Measurements from ENCODE around the gene IL4. TPM values are rescaled to one million over a fixed set of nuclear protein-coding genes. Genes with fewer than 3 reads are reported as not detected.

Gene IL4
- total RNA-seq, 1 donor from 2014 or later, result not detected

DNA sequence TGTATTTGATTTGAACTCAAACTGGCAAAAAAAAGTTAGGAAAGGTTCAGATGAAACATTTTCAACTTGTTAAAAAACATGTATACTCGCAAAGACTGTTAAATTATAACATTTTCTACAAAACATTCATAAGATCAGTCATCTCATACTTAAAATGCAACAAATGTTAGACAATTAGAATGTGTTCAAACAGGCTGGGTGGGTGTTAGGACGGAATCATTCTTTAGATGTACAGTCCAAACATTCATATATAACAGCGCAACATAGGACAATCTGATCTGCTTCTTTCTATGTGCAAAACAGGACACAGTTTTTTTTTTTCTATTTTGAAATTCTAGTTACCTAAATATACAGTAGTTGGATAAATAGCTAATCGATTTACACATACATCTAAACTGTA is 22.2 kb downstream of the IL4 start:
- intact Hi-C loops (cut with DNase I), result no loop called here
- no peak for DNase-seq (ENCODE audit: low spot score in 2 of 2)
- Histone ChIP-seq H3K4me3 (no peak overlapping the region), H3K9me3 (no peaks in the 10 kb centered on the region), H3K27ac (no peak overlapping the region), H3K36me3 (peaks cover 6 to 29% of the 10 kb centered on the region in 2 donors), H3K4me1 (no peaks in the 10 kb centered on the region), H3K27me3 (no peaks in the 10 kb centered on the region)
- TF ChIP-seq, protein P1, sequence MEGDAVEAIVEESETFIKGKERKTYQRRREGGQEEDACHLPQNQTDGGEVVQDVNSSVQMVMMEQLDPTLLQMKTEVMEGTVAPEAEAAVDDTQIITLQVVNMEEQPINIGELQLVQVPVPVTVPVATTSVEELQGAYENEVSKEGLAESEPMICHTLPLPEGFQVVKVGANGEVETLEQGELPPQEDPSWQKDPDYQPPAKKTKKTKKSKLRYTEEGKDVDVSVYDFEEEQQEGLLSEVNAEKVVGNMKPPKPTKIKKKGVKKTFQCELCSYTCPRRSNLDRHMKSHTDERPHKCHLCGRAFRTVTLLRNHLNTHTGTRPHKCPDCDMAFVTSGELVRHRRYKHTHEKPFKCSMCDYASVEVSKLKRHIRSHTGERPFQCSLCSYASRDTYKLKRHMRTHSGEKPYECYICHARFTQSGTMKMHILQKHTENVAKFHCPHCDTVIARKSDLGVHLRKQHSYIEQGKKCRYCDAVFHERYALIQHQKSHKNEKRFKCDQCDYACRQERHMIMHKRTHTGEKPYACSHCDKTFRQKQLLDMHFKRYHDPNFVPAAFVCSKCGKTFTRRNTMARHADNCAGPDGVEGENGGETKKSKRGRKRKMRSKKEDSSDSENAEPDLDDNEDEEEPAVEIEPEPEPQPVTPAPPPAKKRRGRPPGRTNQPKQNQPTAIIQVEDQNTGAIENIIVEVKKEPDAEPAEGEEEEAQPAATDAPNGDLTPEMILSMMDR (IDR thresholded peaks at IDR 0.05), result no peak

DNA sequence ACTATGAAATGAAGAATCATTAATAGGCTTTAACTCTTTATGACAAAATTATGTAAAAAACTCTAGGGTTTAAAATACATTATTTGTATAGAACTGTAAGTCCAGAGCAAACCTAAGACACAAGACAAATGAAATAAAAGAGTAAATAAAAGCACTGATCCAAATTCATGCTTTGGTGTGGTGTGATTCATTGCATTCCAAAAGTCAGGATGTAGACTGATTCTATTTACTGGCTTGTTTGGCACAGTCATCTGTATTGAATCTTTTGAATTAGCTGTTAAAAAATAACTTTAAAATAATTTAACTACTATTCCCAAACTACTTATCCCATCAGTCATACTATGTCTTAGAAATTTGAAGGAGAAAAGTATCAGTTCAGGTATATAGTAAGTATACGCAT is 31.1 kb downstream of the IL4 start:
- H3K9me3 ChIP-seq, result no peaks in the 10 kb centered on the region
- H3K27ac ChIP-seq, result no peak overlapping the region
- DNase-seq (ENCODE audit: low spot score in 2 of 2), result no peak
- H3K4me1 ChIP-seq, result no peaks in the 10 kb centered on the region
- intact Hi-C loops (cut with DNase I), result no loop called here
- no peak overlapping the region for H3K4me3 ChIP-seq
- peaks cover 9 to 27% of the 10 kb centered on the region in 2 donors for H3K36me3 ChIP-seq
- TF ChIP-seq, protein P1 (IDR thresholded peaks at IDR 0.05), result no peak
- H3K27me3 ChIP-seq, result no peaks in the 10 kb centered on the region

DNA sequence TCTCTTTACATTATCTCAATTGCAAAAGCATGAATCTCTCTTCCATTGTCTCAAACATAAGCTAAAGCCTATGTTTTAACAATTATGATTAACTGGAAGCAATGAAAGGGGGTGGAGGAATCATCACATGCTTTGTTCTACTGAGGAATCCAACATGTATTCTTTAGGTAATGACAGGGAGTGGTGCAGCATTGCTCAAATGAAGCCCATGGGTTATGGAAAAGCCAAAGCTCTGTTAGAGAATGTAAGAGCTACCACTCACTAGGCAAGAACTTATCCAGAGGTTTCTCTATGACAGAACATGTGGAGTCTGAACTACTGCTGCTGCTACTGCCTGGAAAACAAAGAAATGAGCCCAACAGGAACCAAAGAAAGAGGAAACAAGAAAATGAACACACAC is 34.9 kb downstream of the IL4 start:
- intact Hi-C loops (cut with DNase I), result no loop called here
- H3K36me3 ChIP-seq, result peaks cover 3 to 4% of the 10 kb centered on the region in 2 donors

DNA sequence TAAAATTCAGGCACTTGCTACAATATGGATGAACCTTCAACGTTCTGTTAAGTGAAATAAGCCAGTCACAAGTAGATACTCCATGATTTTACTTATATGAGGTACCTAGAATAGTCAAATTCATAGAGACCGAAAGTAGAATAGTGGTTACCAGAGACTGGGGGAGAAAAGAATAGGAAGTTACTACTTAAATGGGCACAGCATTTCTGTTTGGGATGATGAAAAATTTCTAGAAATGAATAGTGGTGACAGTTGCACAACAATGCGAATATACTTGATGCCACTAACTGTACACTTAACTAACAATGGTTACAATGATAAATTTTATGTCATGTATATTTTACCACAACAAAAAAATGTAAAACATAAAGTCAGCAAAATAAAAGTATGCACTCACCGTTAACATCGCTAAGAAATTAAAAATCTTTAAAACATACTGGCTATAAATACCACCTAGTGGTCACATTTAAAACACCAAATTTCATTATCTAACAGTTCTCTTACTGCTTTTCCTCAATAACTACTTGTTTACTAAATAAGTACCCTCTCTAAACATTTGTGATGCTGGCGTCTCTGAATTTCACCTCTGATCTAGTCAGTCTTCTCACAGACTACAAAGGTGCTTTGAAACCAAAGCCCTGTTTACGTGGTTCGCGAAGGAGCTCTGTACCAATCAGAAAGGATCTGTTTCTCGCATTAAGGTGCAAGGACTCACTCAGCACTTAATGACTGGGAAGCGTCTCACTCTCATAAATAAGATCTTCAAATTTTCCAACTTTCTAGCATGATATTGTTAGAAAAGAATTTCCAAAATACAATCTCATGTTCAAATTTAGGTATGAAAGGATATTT is 40.9 kb downstream of the IL4 start:
- TF ChIP-seq, protein P1 (IDR thresholded peaks at IDR 0.05), result peak; percentile 21 to 49 (median 37)
- H3K27me3 ChIP-seq, result no peaks in the 10 kb centered on the region
- no peaks in the 10 kb centered on the region for H3K9me3 ChIP-seq
- no peaks in the 10 kb centered on the region for H3K36me3 ChIP-seq
- no peak overlapping the region for H3K27ac ChIP-seq
- no peaks in the 10 kb centered on the region for H3K4me1 ChIP-seq
- intact Hi-C loops (cut with DNase I), result loop anchor here (10.0 kb wide), 1 partner anchor 60 kb away; the partner anchor contains the start of gene IL13
- no peak for DNase-seq (ENCODE audit: low spot score in 2 of 2)
- H3K4me3 ChIP-seq, result no peak overlapping the region

More for the DNA sequence above, 34.9 kb downstream of the IL4 start:
- DNase-seq (ENCODE audit: low spot score in 2 of 2), result no peak
- H3K27ac ChIP-seq, result no peak overlapping the region
- no peaks in the 10 kb centered on the region for H3K4me1 ChIP-seq
- no peaks in the 10 kb centered on the region for H3K27me3 ChIP-seq
- no peak overlapping the region for H3K4me3 ChIP-seq
- TF ChIP-seq, protein P1 (IDR thresholded peaks at IDR 0.05), result no peak
- H3K9me3 ChIP-seq, result no peaks in the 10 kb centered on the region

DNA sequence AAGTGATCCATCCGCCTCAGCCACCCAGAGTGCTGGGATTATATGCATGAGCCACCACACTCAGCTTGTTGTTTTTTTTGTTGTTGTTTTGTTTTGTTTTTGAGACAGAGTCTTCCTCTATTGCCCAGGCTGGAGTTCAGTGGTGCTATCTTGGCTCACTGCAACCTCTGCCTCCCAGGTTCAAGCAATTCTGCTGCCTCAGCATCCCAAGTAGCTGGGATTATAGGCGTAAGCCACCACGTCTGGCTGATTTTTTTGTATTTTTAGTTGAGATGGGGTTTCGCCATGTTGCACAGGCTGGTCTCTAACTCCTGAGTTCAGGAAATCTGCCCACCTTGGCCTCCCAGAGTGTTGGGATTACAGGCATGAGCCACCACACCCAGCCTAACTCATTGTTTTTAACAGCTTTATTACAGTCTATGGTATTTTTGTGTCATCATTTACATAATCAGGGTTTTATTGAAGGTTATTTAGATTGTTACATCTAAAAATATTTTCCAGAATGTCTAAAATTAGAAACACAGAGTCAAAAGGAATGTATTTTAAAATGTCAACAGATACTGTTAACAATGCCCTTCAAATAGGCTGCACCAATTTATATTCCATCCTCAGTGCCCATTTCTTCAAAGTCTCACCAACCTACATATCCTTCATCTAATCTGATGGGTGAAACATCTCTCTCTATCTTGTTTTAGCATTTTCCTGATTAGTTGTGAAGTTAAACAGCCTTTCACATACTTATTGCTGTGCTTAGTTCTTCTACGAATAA is 44.9 kb downstream of the IL4 start:
- H3K27me3 ChIP-seq, result no peaks in the 10 kb centered on the region
- TF ChIP-seq, protein P1 (IDR thresholded peaks at IDR 0.05), result no peak
- intact Hi-C loops (cut with DNase I), result loop anchor here (10.0 kb wide), 1 partner anchor 64 kb away; the partner anchor contains the start of gene IL13
- no peak for DNase-seq (ENCODE audit: low spot score in 2 of 2)
- no peaks in the 10 kb centered on the region for H3K4me1 ChIP-seq
- H3K4me3 ChIP-seq, result no peak overlapping the region
- no peaks in the 10 kb centered on the region for H3K9me3 ChIP-seq
- peaks cover 0 to 5% of the 10 kb centered on the region in 2 donors for H3K36me3 ChIP-seq
- no peak overlapping the region for H3K27ac ChIP-seq

Measured in ascending aorta (tissue), 2 donors.